UCSD-AML1 (cell line): ENCODE data around the gene EMD.

Source experiments
- DNase-seq: peaks from one replicate; lab custom pipeline; 2025; ENCODE audit not compliant: unreplicated experiment; lab: John Stamatoyannopoulos, UW

EMD gene

GRCh38 chrX:154412468-154412867 lies 33.4 kb downstream of the EMD start:
- DNase-seq = peak; percentile 55

DNA sequence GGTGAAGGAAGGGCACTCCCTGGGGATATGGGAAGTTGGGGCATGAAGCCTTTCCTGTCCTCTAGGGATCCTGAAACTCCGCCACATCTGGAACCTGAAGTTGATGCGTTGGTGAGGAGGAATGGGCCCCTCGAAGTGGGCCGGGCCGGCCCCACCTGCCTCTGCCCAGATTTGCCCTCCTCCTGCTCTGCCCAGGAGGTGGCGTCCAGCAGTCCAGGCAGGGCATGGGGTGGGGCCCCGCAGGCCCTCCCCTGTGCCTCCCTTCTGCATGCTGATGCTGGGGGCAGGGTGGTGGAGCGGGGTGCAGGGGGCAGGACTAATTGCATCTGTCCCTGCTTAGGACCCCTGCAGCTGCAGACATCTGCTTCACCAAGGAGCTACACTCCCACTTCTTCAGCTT lies 34.0 kb downstream of the EMD start:
- no peak for DNase-seq

GRCh38 chrX:154417157-154417556 lies 38.1 kb downstream of the EMD start:
- no peak for DNase-seq

DNA sequence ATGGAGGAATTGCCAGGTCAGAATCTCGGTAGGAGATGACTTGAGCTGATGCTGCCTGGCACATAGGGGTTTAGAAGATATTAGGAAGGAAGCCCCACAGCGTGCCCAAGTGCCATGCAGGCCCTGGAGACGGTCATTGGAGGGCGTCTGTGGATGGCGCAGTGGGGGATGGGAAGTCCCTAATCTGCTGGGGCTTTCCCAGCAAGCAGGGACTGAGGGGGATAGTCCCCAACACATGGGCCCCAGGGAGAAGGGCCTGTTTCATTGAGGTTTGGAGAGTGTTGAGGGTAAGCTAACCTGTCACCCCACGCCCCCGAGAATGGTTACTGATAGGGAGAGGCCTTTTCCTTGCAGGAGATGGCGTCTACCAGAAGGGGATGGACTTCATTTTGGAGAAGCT lies 40.1 kb downstream of the EMD start:
- no peak for DNase-seq

DNA sequence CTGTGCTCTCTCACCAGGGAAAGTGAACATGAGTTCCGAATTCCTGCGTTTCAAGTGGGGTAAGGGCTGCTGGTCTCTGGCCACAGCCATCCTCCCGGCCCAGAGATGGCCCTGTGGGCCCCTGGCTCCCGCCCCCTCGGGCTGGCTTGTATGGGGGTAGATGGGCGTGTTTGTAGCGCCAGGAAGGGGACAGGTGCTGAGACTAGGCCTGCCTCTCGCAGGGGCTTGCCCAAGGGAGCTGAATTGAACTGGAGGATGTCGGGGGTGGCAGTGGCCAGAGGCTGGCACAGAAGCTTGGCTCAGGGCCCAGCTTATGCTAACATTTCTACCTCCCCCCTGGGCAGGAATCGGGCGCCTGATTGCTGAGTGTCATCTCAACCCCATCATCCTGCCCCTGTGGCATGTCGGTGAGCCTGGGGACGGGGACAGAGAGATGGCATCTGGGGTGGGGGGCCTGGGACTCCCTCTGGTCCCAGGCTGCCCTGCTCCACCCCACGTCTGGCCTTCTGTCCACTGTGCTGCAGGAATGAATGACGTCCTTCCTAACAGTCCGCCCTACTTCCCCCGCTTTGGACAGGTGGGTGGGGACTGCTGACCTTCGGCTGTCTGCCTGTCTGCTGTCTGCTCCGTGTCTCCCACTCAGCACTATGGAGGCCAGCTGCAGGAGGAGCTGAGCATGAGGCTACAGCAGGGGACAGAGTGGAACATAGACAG lies 40.8 kb downstream of the EMD start:
- no peak for DNase-seq

DNA sequence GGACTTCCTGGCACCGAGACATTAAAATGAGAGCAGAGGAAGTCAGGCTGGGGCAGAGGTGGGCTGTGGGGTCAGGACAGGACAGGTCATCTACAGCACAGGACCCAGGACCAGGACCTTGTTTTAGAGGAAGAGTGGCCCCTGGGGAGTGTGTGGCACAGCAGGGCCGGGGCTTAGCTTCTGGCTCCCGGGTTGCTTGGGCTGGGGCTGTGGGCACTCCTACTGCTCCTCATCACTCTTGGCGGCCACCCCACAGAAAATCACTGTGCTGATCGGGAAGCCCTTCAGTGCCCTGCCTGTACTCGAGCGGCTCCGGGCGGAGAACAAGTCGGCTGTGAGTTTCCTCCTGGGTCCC lies 41.3 kb downstream of the EMD start:
- no peak for DNase-seq

- DNase-seq = no peak
Measured at GRCh38 chrX:154426916-154427770, 48.0 kb downstream of the EMD start.

- peak; percentile 88 for DNase-seq
Measured at GRCh38 chrX:154428176-154429171, 49.4 kb downstream of the EMD start, which contains the start of gene ATP6AP1. ATP6AP1 (plus strand) TSS chrX:154428677; CDS start chrX:154428693, 16 bp downstream.

- DNase-seq = no peak
Measured at GRCh38 chrX:154429711-154430110, 50.6 kb downstream of the EMD start.

DNA sequence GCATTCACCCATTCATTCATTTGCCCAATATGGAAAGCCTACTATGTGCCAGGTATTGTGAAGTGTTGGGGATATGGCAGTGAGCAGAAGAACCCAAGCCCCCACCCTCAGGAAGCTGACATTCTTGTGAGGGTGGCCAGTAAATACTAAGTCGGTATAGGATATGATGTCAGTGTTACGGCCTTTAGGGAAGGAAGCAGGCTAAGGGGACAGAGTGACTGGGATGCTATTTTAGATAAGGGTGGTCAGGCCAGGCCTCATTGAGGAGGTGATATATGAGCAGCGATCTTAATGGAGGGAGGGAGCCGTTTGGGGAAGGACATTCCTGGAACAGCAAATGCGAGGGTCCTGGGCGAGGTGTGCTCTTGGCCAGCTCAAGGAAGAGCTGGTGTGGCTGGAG lies 51.4 kb downstream of the EMD start:
- DNase-seq = no peak

DNA sequence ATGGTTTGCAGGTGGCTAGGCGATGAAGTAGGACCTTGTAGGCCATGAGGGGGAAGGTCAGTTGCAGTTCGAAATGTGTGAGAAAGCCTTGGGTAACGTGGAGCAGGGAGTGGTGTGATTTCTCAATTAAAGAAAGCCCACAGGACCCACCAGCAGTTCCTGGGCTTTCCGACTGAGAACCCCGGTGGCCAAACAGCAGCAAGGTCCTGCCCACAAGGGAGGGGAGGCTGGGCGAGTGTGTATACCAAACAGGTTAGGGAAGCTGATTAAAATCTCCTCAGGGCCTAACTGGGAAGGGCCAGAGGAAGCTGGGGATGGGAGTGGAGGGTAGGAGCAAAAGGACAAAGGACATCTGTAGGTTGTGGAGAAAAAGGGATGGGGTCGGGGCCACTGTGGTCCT lies 51.8 kb downstream of the EMD start:
- DNase-seq = no peak
